GM19240 (cell line): ENCODE data around the gene CAPN5.
"Not testable (repeated sequence)": the region's sequence is repeated elsewhere in the genome, so short reads cannot be mapped to it uniquely, and the experiment has no call there.

Experiments
- DNase-seq: peaks from one replicate; pipeline ENCODE4 v3.0.0; 2011; ENCODE audit warnings: low spot score; ENCODE audit not compliant: insufficient read length

The CAPN5 gene

DNA sequence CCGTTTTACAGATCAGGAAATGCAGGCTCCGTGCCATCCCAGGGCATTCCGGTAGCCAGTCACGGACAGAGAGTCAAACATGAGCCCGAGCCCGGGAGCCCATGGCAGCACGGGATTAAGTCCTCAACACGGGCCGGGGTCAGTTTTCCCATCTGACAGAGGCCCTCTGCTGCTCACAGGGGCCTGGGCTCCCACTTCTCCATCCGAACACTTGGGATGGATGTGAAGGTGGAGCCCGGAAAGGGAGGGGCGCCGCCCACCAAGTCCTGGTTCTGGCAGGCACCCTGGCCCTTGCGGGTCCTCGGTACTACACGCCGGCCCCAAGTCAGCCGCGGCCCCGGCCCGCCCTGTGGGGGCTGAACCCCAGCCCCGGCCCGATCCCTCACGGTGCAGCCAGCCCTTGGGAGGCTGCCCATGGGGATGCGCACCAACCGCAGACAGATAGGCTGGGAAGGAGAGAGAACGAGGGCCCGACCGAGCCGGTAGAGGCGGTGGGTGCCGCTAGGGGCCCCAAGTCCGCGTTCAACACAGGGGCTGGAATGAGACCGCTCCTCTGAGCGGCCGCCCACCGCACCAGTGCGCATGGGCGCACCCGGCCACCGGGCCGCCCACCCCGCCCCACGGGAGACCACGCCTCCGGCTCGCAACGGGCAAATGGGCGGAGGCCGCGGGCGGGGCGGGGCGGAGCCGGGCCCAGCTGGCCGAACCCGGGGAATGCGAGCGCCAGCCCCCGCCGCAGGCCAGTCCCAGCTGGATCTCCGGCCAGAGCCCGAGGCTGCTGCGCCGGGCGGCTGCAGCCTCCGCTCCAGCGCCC is at the start of gene CAPN5:
TSS of gene CAPN5 (plus strand) at position 743 of the 814 bp plus-strand sequence. CDS start 17,916 bp downstream, outside the sequence.
- peak; percentile 84 for DNase-seq

DNA sequence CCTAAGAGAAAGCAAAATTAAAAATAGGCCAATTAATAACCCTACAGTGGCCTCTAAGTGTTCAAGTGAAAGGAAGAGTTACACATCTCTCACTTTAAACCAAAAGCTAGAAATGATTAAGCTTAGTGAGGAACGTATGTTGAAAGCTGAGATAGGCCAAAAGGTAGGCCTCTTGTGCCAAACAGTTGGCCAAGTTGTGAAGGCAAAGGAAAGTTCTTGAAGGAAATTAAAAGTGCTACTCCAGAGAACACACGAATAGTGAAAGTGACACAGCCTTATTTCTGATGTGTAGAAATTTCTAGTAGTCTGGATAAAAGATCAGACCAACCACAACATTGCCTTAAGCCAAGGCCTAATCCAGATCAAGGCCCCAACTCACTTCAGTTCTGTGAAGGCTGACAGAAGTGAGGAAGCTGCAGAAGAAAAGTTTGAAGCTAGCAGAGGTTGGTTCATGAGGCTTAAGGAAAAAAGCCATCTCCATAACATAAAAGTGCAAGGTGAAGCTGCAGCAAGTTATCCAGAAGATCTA is 48.3 kb upstream of the CAPN5 start:
- DNase-seq, result not testable (repeated sequence)

DNA sequence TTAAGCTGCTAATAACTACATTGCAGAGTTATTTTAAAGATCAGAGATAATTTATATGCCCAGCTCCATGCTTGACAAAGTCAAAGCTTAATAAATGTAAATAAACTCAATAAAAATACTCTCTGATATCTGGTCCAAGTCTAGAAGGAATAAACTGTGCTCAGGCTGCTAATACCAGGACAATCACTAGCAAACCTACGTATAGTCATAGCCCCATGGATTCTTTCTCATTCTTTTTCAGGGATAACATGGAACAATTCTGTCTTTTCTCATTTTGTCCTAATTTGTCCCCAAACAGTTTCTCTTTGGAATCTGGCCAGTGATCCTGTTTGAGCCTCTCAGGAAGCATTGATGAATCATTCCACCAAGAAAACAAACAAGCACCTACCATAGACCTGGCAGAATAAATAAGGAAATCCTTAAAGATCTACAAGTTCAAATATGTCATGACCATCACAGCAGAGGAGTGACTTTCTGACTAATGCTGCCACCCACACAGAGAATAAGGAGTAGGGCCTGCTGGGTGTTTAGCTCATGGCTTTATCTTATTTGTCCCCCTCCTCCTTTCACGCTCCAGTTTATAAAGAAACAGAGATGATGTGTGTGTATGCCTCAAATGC is 46.7 kb upstream of the CAPN5 start:
- no peak for DNase-seq

DNA sequence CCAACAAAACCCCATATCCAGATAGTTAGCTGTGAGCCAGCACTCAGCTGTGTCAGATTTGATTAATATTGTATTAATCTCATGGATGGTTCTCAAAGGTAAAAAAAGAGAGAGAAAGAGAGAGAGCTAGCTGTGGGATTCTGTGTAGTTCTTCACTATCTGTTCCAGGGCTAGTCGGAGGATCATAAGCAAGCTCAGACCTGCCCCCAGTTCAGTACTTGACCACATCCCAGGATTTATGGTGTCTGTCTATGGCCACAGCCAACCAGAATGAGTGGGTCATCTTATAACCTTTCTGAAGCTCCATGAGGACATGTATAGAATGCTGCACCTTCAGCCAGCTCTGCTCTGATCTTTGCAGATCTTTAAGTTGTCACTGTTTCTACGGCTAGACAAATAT is 46.0 kb upstream of the CAPN5 start:
- DNase-seq, result no peak

DNA sequence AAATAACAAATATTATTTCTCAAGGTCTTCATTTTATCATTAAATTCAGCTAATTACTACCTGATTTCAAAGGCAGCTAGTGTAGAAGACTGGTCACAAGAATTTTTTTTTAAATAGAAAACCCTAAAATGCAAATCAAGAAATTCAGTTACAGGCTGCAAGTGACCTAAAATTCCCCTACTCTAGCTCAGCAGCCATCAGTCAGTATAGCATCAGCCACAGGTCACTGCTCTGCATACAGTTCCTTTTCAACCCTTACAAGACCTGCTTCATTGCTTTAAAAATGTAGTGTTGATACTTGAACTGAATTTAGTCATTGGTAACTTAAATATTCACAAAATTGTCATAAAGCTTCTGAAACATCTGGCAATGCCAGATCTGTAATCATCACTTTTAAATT is 42.0 kb upstream of the CAPN5 start:
- DNase-seq, result no peak

DNA sequence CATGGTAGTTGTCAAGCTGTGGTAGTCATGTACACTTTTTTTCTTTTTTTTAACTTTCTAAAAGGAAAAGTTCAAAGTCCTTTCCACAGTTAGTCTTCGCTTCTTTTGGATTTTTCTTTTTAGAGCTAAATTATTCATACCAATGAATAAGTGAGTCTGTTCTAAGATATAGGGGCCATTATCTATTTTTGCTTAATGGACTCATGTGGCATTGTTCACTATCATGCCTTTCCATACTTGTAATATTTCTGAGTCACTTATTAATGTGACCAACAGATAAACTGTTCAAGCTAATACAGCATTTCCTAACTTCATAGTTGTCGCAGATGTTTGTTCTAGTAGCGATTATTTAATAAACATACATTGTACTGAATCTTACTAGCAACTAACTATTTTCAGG is 40.5 kb upstream of the CAPN5 start:
- DNase-seq, result no peak

DNA sequence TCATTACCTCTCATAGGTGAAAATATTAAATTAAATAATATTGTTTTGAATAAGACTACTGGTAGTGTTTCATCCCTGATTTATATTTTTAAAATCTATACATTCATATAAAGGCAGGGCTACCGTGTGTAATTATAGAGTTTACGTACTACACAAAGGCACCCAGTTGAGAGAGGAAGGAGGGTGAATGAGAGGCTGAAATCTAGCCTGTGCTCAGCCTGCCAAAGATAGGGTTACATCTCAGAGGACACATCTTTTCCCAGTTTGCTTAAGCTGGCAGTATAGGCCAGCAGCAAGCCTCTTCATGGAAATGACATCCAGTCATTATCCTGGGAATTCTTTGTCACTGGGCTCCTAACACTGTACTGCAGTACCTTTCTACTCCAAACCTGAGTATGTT is 40.0 kb upstream of the CAPN5 start:
- no peak for DNase-seq

DNA sequence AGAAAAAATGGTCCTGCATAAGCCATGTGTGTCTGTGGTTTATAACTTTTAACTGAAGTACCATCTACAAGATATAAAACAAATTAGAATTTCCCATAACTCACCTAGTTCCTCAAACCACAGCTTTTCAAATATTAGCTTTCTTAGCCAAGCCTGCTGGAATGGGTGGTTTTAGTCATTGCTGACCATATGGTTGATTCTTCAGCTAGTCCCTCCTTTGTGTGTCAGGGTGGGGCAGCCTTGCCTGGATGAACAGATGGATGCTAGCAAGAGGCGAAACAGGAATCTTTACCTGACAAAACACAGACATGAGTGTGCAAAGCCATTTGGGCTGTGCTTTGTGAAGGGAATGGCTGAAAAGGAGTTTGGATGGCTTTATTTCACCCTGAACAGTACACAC is 39.5 kb upstream of the CAPN5 start:
- DNase-seq, result no peak

DNA sequence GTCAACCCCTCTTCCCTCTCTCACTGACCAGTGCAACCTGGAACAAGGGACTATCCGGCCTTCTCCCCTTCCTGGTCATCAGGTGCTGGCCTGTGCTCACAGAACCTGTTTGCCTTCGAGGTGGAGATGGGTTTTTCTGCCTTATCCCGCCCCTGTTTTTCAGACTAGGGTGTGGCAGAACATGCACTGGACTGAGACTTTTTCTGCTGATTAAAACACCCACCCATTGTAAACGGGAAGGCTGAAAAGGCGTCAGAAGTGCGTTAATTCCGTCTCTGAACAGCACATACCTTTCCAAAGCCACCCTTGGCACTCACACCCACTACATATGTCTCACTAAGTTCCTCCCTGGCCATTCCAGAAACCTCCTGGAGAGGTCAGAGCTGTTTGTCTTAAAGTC is 36.9 kb upstream of the CAPN5 start:
- DNase-seq, result no peak

DNA sequence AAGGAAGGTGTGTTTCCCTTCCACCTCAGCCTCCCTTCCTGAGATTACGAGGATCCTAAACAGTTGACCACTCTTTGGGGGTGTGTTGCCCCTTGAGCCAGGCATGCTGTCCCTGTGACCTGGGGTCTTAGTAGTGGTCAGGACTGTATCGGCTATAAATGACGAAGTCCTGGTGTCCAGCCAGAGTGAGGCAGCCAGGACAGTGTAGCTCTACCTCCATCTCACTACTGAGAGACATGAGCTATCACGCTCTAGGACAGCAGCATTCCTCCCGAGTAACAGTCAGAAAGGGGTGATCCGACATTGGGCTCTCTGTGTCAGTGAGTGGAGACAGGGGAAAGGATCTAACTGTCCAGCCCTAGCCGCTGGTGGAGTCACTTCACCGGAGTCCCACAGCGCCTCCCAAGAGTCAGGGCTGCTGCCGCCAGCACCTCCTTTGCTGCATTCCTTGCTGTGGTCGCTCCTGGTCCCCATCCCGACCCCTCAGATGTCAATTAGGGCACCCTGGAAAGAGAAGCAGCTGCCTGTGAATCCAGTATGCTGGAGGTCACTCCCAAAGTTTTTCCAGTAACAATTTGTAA is 35.8 kb upstream of the CAPN5 start:
- no peak for DNase-seq

DNA sequence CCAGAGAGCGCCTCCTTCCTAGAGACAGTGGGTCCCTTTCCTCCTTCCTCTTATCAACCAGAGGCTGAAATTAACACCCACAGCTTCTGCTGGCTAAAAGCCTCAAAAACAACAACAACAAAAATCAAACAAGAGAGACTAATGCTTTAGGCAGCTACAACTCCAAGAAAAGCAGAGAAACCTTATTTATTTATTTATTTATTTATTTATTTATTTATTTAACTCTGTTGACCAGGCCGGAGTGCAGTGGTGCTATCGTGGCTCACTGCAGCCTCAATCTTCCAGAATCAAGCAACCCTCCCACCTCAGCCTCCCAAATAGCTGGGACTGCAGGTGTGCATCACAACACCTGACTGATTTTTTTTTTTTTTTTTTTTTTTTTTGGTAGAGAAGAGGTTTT is 35.2 kb upstream of the CAPN5 start:
- no peak for DNase-seq

DNA sequence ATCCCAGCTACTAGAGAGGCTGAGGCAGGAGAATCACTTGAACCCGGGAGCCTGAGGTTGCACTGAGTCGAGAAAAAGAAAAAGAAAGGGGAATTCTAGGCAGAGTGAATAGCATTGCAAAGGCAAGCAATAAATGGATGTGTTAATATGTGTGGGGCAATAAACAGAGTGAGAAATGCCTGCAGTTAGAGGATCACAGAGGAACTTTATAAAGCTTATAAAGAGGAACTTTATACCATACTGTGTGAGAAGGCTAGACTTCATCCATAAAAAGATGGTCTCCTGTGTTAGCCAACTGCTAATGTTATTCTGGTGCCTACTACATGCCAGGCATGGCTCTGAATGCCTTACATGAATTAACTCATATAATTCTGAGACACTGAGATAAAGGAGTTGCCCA is 31.7 kb upstream of the CAPN5 start:
- DNase-seq, result no peak

DNA sequence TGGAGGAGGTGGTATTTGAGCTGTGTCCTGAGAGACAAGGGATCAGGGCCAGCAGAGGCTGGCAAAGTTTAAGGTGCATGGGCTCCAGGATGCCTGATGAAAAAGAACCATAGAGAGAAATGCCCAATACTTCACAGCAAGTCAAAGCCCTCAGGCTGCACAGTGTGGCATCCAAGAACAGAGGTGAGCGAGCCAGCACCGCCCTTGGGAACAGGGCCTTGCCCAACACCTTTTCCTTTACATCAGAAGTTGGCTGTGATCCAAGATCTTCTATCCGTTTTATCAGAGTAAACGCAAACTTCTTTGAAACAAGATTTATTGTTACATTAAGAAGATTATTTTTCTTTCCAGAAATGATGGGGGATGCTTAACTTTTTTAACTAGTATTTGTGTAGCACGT is 31.2 kb upstream of the CAPN5 start:
- DNase-seq, result no peak

DNA sequence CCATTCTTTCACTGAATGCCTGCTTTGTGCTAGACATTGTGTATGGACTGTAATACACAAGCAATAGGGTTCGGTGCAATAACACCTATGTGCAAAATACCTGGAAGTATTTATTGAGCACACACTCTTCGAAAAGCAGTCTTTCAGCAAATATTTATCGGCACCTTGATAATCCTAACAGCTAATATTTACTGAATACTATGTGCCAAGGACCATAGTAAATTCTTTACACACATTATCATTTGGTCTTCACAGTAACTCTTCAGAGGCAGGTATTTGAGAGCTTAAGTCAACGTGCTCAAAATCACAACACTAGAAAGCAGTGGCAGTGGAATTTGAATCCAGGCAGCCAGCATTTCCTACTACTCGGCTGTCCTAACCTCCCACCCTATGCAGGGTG is 30.4 kb upstream of the CAPN5 start:
- DNase-seq, result no peak

DNA sequence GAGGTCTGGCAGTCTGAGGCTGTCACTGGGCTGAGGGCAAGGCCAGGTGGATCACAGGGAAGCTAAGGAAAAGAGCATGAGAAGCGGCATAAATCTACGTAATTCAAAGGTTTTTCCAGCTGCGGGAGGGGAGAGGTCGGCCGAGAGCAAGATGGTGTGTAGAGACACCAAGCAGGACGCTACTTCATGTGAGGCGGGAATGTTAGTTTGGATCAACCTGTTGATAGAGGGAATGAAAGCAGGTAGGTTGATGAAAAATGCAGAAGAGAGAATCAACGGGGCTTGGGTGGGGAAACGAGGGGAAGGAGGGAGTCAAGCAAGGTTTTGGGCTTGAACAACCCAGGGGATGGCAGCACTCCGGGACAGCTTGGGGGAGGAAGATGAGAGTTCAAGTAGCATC is 29.7 kb upstream of the CAPN5 start:
- no peak for DNase-seq

DNA sequence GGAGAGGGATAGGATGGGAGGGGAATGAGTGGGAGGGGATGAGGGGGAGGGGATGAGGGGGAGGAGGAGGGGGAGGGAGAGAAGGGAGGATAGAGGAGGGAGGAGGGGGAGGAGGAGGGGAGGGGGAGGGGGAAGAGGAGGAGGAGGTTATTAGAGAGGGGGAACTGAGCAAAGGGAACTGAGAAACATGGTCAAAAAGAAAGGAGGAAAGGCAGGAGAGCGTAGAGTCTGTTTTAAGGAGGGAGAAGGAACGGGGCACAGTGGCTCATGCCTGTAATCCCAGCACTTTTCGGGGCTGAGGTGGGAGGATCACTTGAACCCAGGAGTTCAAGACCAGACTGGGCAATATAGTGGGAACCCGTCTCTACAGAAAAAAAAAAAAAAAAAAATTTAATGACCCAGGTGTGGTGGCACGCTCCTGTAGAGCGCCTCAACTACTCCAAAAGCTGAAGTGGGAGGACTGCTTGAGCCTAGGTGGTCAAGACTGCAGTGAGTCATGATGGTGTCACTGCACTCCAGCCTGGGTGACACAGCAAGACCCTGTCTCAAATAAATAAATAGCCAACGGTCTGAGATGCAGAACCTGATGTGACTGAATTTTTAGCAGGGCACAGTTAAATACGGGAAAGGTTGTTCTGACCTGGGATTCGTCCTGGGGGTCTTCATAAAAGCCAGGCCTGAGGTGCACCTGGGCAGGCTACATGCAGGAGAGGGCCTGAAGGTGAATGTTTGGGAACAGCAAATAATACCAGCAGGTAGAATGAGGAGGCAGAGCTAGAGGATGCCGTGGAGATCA is 28.5 kb upstream of the CAPN5 start:
- no peak for DNase-seq

DNA sequence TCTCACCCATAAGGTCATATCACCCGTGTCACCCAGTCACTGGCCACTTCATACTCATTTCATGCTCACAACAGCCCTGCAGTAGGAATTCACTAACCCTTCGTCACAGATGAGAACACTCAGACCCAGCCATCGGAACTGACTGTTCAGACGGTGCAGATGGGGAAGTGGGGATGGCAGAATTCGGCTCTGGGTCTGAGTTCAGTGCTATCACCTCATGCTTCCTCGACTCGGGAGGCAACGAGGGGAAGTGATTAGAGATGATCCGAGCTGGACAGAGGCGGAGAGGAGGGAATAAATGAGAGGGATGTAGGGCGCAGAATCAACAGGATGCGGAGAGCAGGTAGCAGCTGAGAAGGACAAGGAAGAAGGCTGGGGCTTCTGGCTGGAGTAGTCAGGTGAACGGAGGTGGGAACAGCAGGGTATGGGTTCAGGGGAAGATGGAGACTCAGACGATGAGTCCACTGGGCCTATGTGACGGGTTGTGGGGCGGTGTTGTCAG is 27.9 kb upstream of the CAPN5 start:
- no peak for DNase-seq

DNA sequence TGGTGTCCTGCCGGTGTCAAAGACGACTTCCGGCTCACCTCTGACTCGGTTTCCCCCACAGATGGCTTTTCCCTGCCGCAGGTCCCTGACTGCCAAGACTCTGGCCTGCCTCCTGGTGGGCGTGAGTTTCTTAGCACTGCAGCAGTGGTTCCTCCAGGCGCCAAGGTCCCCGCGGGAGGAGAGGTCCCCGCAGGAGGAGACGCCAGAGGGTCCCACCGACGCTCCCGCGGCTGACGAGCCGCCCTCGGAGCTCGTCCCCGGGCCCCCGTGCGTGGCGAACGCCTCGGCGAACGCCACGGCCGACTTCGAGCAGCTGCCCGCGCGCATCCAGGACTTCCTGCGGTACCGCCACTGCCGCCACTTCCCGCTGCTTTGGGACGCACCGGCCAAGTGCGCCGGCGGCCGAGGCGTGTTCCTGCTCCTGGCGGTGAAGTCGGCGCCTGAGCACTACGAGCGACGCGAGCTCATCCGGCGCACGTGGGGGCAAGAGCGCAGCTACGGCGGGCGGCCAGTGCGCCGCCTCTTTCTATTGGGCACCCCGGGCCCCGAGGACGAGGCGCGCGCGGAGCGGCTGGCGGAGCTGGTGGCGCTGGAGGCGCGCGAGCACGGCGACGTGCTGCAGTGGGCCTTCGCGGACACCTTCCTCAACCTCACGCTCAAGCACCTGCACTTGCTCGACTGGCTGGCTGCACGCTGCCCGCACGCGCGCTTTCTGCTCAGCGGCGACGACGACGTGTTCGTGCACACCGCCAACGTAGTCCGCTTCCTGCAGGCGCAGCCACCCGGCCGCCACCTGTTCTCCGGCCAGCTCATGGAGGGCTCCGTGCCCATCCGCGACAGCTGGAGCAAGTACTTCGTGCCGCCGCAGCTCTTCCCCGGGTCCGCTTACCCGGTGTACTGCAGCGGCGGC is 27.0 kb upstream of the CAPN5 start:
- DNase-seq, result no peak

DNA sequence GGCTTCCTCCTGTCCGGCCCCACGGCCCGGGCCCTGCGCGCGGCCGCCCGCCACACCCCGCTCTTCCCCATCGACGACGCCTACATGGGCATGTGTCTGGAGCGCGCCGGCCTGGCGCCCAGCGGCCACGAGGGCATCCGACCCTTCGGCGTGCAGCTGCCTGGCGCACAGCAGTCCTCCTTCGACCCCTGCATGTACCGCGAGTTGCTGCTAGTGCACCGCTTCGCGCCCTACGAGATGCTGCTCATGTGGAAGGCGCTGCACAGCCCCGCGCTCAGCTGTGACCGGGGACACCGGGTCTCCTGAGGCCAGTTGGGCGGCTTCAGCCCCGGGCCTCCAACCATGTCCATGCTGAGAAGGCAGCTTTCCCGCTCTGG is 26.4 kb upstream of the CAPN5 start:
- no peak for DNase-seq

DNA sequence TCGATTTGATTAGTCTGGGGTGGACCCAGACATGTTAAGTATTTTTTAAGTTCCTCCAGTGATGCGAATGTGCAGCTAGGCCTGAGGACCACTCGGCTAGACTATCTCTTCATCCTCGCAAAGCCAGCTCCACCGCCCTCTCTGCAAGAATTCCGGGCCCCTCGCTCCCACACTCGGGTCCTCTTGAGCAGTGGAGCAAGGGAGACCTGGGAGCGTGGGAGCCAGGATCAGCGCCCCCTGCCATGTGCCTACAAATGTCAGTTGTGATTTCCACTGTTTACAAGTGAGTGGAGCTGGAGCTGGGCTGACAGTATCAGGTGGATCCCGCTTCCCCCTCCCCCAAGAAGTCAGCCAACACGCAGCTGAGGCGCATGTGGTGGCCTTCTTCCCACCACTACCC is 25.9 kb upstream of the CAPN5 start:
- DNase-seq, result no peak
